ENCODE results near the gene ENTHD1.

ENTHD1 gene

GRCh38 chr22:39868741-39869140 is 24.8 kb downstream of the ENTHD1 start:
- no peak for TF ChIP-seq EZH2 (IDR thresholded peaks at IDR 0.05; ENCODE audit: borderline replicate concordance, low read depth, low read length, severe bottlenecking)
- no peak for TF ChIP-seq CTCF (IDR thresholded peaks at IDR 0.05; ENCODE audit: borderline replicate concordance, extremely low read depth, low read length, poor library complexity, severe bottlenecking)
- no peak overlapping the region for H2AFZ ChIP-seq (ENCODE audit: low read depth, low read length)
- H3K4me1 ChIP-seq (ENCODE audit: insufficient read depth, low read length) = peaks cover 9% of the 10 kb centered on the region; the same call in 1 of the 2 replicates
- no peaks in the 10 kb centered on the region for H3K9me3 ChIP-seq (ENCODE audit: insufficient read depth, low read length, severe bottlenecking)
- DNase-seq (no peak), ATAC-seq (ENCODE audit: insufficient read depth, low read depth) (no peak)
- no peaks in the 10 kb centered on the region for H3K36me3 ChIP-seq (ENCODE audit: insufficient read depth, low read length)
- no peak overlapping the region for H3K9ac ChIP-seq (ENCODE audit: low read depth, low read length)
- H3K27me3 ChIP-seq (ENCODE audit: insufficient read depth, low read length, poor library complexity) = no peaks in the 10 kb centered on the region
- H4K20me1 ChIP-seq (ENCODE audit: insufficient read depth, low read length) = no peaks in the 10 kb centered on the region
- H3K4me2 ChIP-seq (ENCODE audit: insufficient read depth, low read length) = no peak overlapping the region
- no peak overlapping the region for H3K27ac ChIP-seq (ENCODE audit: low read length)
- H3K4me3 ChIP-seq (ENCODE audit: low read depth in 1 of 2, low read length in 2 of 2) = no peak overlapping the region
- no peaks in the 10 kb centered on the region for H3K79me2 ChIP-seq (ENCODE audit: insufficient read depth, low read length)

- no peaks in the 10 kb centered on the region for H3K36me3 ChIP-seq (ENCODE audit: insufficient read depth, low read length)
- H3K9me3 ChIP-seq (ENCODE audit: insufficient read depth, low read length, severe bottlenecking) = no peaks in the 10 kb centered on the region
- TF ChIP-seq CTCF (IDR thresholded peaks at IDR 0.05; ENCODE audit: borderline replicate concordance, extremely low read depth, low read length, poor library complexity, severe bottlenecking) (no peak), EZH2 (IDR thresholded peaks at IDR 0.05; ENCODE audit: borderline replicate concordance, low read depth, low read length, severe bottlenecking) (no peak)
- no peak overlapping the region for H2AFZ ChIP-seq (ENCODE audit: low read depth, low read length)
- no peak overlapping the region for H3K4me3 ChIP-seq (ENCODE audit: low read depth in 1 of 2, low read length in 2 of 2)
- no peaks in the 10 kb centered on the region for H3K27me3 ChIP-seq (ENCODE audit: insufficient read depth, low read length, poor library complexity)
- ATAC-seq (ENCODE audit: insufficient read depth, low read depth) = no peak
- no peaks in the 10 kb centered on the region for H3K79me2 ChIP-seq (ENCODE audit: insufficient read depth, low read length)
- H3K9ac ChIP-seq (ENCODE audit: low read depth, low read length) = no peak overlapping the region
- DNase-seq = no peak
- no peaks in the 10 kb centered on the region for H4K20me1 ChIP-seq (ENCODE audit: insufficient read depth, low read length)
- no peak overlapping the region for H3K27ac ChIP-seq (ENCODE audit: low read length)
- H3K4me2 ChIP-seq (ENCODE audit: insufficient read depth, low read length) = no peak overlapping the region
- no peaks in the 10 kb centered on the region for H3K4me1 ChIP-seq (ENCODE audit: insufficient read depth, low read length)
These were observed 33.5 kb downstream of the ENTHD1 start for GRCh38 chr22:39859903-39860588.

- Histone ChIP-seq H3K27ac (ENCODE audit: low read length) (no peak overlapping the region), H3K9me3 (ENCODE audit: insufficient read depth, low read length, severe bottlenecking) (no peaks in the 10 kb centered on the region), H3K79me2 (ENCODE audit: insufficient read depth, low read length) (no peaks in the 10 kb centered on the region), H3K4me1 (ENCODE audit: insufficient read depth, low read length) (no peaks in the 10 kb centered on the region), H3K4me2 (ENCODE audit: insufficient read depth, low read length) (no peak overlapping the region), H3K4me3 (ENCODE audit: low read depth in 1 of 2, low read length in 2 of 2) (no peak overlapping the region), H3K9ac (ENCODE audit: low read depth, low read length) (no peak overlapping the region), H3K36me3 (ENCODE audit: insufficient read depth, low read length) (no peaks in the 10 kb centered on the region), H4K20me1 (ENCODE audit: insufficient read depth, low read length) (no peaks in the 10 kb centered on the region), H2AFZ (ENCODE audit: low read depth, low read length) (no peak overlapping the region), H3K27me3 (ENCODE audit: insufficient read depth, low read length, poor library complexity) (no peaks in the 10 kb centered on the region)
- ATAC-seq (ENCODE audit: insufficient read depth, low read depth) (no peak), DNase-seq (no peak)
- no peak for TF ChIP-seq CTCF (IDR thresholded peaks at IDR 0.05; ENCODE audit: borderline replicate concordance, extremely low read depth, low read length, poor library complexity, severe bottlenecking)
- TF ChIP-seq EZH2 (IDR thresholded peaks at IDR 0.05; ENCODE audit: borderline replicate concordance, low read depth, low read length, severe bottlenecking) = no peak
These were observed 37.0 kb downstream of the ENTHD1 start for GRCh38 chr22:39856588-39856987.
